ENCODE data around the gene MAP4K2. TPM values are rescaled to one million over a fixed set of nuclear protein-coding genes. Genes with fewer than 3 reads are reported as not detected.

The MAP4K2 gene
- total RNA-seq, 4 donors from 2014 or later = 8.5 to 33.3 (median 17.7) TPM

DNA sequence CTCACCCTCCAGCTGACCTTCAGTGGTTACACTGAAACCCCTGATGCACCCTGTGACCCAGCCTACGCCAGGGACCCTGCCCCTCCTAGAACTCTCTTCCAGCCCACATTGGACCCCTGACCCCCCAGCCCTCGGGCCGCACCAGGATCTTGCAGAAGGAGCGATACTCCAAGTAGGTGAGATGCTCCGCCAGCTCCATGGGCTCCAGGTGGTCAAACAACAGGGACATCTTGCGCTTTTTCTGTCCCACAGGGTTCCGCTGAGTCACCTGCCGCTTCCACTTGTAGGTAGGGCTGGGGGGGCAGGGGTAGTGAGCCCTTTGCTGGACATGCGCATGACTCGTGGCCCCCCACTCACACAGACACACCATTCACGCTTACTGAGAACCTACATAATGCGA is 63.1 kb downstream of the MAP4K2 start:
- DNase-seq (ENCODE audit: low spot score) = no peak
- no peak for TF ChIP-seq CTCF (IDR thresholded peaks at IDR 0.05)
- no peak for ATAC-seq (ENCODE audit: low FRiP score)

DNA sequence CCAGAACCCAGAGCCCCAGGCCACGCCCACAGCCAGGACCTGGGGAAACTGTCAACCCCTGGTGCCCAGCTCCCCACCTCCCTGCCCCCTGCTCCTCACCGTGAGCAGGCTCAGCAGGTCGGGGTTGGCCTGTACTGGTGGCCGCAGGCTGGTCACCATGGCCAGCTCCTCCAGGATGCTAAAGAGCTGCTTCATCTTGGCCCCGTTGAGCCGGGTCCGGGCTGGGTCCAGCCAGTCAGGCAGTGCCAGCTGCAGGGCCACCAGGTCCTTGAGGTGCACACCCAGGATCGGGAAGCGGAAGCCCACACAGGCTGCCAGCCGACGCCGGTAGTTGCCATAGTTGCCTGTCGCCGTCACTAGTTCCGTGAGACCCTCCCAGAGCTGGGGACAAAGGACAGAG is 66.4 kb downstream of the MAP4K2 start:
- ATAC-seq (ENCODE audit: low FRiP score) (no peak), DNase-seq (ENCODE audit: low spot score) (no peak)
- TF ChIP-seq CTCF (IDR thresholded peaks at IDR 0.05) = no peak

DNA sequence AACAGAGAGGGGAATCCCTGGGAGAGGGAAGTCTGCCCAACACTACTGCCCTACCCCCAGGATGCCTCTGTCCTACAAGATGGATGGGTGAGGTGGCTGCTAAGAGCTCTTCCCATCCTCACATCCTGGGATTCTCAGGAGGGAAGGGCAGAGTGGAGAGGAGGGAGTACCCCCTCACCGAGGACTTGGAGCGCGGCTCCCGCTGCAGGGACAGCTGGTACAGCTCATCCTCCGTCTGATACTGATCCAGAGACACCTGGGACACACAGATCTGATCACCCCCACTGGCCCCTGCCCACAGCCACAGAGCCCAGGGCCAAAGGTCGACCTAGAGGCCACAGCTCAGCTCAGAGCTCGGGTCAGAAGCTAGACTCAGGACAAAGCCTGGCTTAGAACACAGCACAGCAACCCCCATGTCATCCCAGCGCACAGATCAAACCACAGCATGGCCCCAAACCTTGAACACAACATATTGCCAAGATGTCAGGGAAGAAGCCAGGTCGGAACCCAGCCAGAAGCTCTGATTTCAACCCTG is 67.2 kb downstream of the MAP4K2 start:
- DNase-seq (ENCODE audit: low spot score) = no peak
- ATAC-seq (ENCODE audit: low FRiP score) = no peak
- TF ChIP-seq CTCF (IDR thresholded peaks at IDR 0.05) = no peak

Other genes with a start within 250 kb of the MAP4K2 start
- gene SLC22A11, start 247.3 kb downstream of the MAP4K2 start, total RNA-seq = not detected
- gene SLC22A12, start 212.0 kb downstream of the MAP4K2 start, total RNA-seq = under 1 TPM in 1 of 4 donors, not detected in 3; 0.56 TPM
- gene NRXN2, start 80.0 kb downstream of the MAP4K2 start, total RNA-seq = 1 to 10 TPM; 1.5 to 6.3 (median 3.4) TPM
- gene RASGRP2, start 59.1 kb downstream of the MAP4K2 start, total RNA-seq = 10 to 100 TPM in 3 of 4 donors, 1 to 10 TPM in 1; 9.3 to 53.1 (median 14.0) TPM
- 10 to 100 TPM in 2 of 4 donors, 1 to 10 TPM in 2; 2.1 to 25.9 (median 12.2) TPM for gene PYGM, start 43.2 kb downstream of the MAP4K2 start, total RNA-seq
- gene SF1, start 24.7 kb downstream of the MAP4K2 start, total RNA-seq = 100 to 1,000 TPM; 209 to 411 (median 320) TPM
- 10 to 100 TPM in 3 of 4 donors, 1 to 10 TPM in 1; 7.3 to 20.2 (median 12.2) TPM for gene MEN1, start 7.3 kb upstream of the MAP4K2 start, total RNA-seq
- under 1 TPM; 0.19 to 0.48 (median 0.42) TPM for gene CDC42BPG, start 41.4 kb upstream of the MAP4K2 start, total RNA-seq
- 100 to 1,000 TPM in 2 of 4 donors, 10 to 100 TPM in 2; 66.4 to 226 (median 94.8) TPM for gene EHD1, start 75.4 kb upstream of the MAP4K2 start, total RNA-seq
- gene ATG2A, start 114.0 kb upstream of the MAP4K2 start, total RNA-seq = 10 to 100 TPM; 20.3 to 34.8 (median 22.2) TPM
- gene PPP2R5B, start 121.5 kb upstream of the MAP4K2 start, total RNA-seq = 10 to 100 TPM in 3 of 4 donors, 1 to 10 TPM in 1; 7.8 to 20.3 (median 12.4) TPM
- not detected for gene GPHA2, start 132.7 kb upstream of the MAP4K2 start, total RNA-seq
- not detected for gene MAJIN, start 168.9 kb upstream of the MAP4K2 start, total RNA-seq
- gene BATF2, start 193.8 kb upstream of the MAP4K2 start, total RNA-seq = 1 to 10 TPM in 2 of 4 donors, under 1 TPM in 2; 0.46 to 6.0 (median 1.2) TPM
- gene ARL2, start 210.9 kb upstream of the MAP4K2 start, total RNA-seq = 100 to 1,000 TPM in 3 of 4 donors, 10 to 100 TPM in 1; 95.1 to 199 (median 160) TPM
- gene SNX15, start 224.2 kb upstream of the MAP4K2 start, total RNA-seq = 10 to 100 TPM; 14.7 to 28.5 (median 20.0) TPM
- gene SAC3D1, start 238.0 kb upstream of the MAP4K2 start, total RNA-seq = 10 to 100 TPM in 2 of 4 donors, 1 to 10 TPM in 2; 4.8 to 11.8 (median 10.1) TPM

Measured in omental fat pad (tissue), 4 donors.